Measurements from ENCODE around the gene PRRT4. TPM values are rescaled to one million over a fixed set of nuclear protein-coding genes. Genes with fewer than 3 reads are reported as not detected.

PRRT4 gene
- total and polyA plus RNA-seq, 4 donors, result 0.13 to 0.14 TPM; not detected in 2

GRCh38 chr7:128341733-128342132 lies 19.8 kb downstream of the PRRT4 start:
- H3K27me3 ChIP-seq (ENCODE audit: control insufficient read depth in 4 of 4, insufficient read depth in 4 of 4, low read length in 3 of 4), result no peaks in the 10 kb centered on the region
- H3K27ac ChIP-seq (ENCODE audit: low read depth in 1 of 2, low read length in 2 of 2), result no peak overlapping the region
- H3K9me3 ChIP-seq (ENCODE audit: control insufficient read depth in 4 of 4, low read length in 3 of 4), result no peaks in the 10 kb centered on the region
- peaks cover 6 to 26% (median 20%) of the 10 kb centered on the region in 4 donors for H3K36me3 ChIP-seq (ENCODE audit: control insufficient read depth in 4 of 4, insufficient read depth in 3 of 4, low read depth in 1 of 4, low read length in 3 of 4)
- no peak overlapping the region for H3K9ac ChIP-seq (ENCODE audit: low read depth in 1 of 2, low read length in 2 of 2)
- TF ChIP-seq HNF4G (IDR thresholded peaks at IDR 0.05) (no peak), SP1 (IDR thresholded peaks at IDR 0.05) (no peak), ZBTB33 (IDR thresholded peaks at IDR 0.05) (no peak), YY1 (IDR thresholded peaks at IDR 0.05) (no peak), GABPA (IDR thresholded peaks at IDR 0.05 in 1 of 2, conservative IDR thresholded peaks at IDR 0.05 in 1 of 2) (no peak), FOXA1 (IDR thresholded peaks at IDR 0.05) (no peak), RXRA (IDR thresholded peaks at IDR 0.05) (no peak), TAF1 (conservative IDR thresholded peaks at IDR 0.05) (no peak), NR2F2 (IDR thresholded peaks at IDR 0.05) (no peak), CTCF (IDR thresholded peaks at IDR 0.05; ENCODE audit: low read depth, low read length, missing input control) (no peak)
- H3K4me1 ChIP-seq (ENCODE audit: control insufficient read depth in 4 of 4, insufficient read depth in 4 of 4, low read length in 3 of 4), result peaks cover 2 to 19% (median 13%) of the 10 kb centered on the region in 4 donors
- H3K4me3 ChIP-seq (ENCODE audit: low read depth in 1 of 3, low read length in 3 of 3), result no peak overlapping the region
- DNase-seq (ENCODE audit: low spot score), result no peak
- WGBS, result 93% methylated on average over 6 of the region's 6 CpGs

GRCh38 chr7:128335730-128336129 lies 25.8 kb downstream of the PRRT4 start:
- Histone ChIP-seq H3K4me1 (ENCODE audit: control insufficient read depth in 4 of 4, insufficient read depth in 4 of 4, low read length in 3 of 4) (no peaks in the 10 kb centered on the region), H3K9me3 (ENCODE audit: control insufficient read depth in 4 of 4, low read length in 3 of 4) (no peaks in the 10 kb centered on the region), H3K9ac (ENCODE audit: low read depth in 1 of 2, low read length in 2 of 2) (no peak overlapping the region), H3K36me3 (ENCODE audit: control insufficient read depth in 4 of 4, insufficient read depth in 3 of 4, low read depth in 1 of 4, low read length in 3 of 4) (peaks cover 14 to 69% (median 60%) of the 10 kb centered on the region in 4 donors), H3K27ac (ENCODE audit: low read depth in 1 of 2, low read length in 2 of 2) (no peak overlapping the region), H3K27me3 (ENCODE audit: control insufficient read depth in 4 of 4, insufficient read depth in 4 of 4, low read length in 3 of 4) (no peaks in the 10 kb centered on the region), H3K4me3 (ENCODE audit: low read depth in 1 of 3, low read length in 3 of 3) (no peak overlapping the region)
- 95% methylated on average over 3 of the region's 3 CpGs for WGBS
- TF ChIP-seq NR2F2 (IDR thresholded peaks at IDR 0.05) (no peak), ATF3 (IDR thresholded peaks at IDR 0.05) (no peak), RAD21 (IDR thresholded peaks at IDR 0.05) (no peak)
- DNase-seq (ENCODE audit: low spot score), result no peak

DNA sequence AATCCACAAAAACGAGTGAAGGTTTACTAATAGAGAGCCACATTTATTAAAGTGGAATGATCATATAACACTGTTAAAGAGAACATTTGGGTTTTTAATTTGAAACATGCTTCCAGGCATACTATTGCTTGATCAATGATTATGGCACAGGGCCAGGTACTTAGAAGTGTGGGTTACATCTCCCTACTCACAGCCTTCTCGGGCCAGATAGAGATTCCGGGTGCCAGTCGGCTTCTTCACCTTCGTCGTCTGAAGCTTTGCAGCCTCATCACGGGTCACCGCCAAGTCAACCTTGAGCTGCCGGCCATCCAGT lies 37.2 kb downstream of the PRRT4 start:
- Histone ChIP-seq H3K9ac (ENCODE audit: low read depth in 1 of 2, low read length in 2 of 2) (no peak overlapping the region), H3K9me3 (ENCODE audit: control insufficient read depth in 4 of 4, low read length in 3 of 4) (no peaks in the 10 kb centered on the region), H3K36me3 (ENCODE audit: control insufficient read depth in 4 of 4, insufficient read depth in 3 of 4, low read depth in 1 of 4, low read length in 3 of 4) (peaks cover 1 to 68% (median 43%) of the 10 kb centered on the region in 4 donors), H3K27me3 (ENCODE audit: control insufficient read depth in 4 of 4, insufficient read depth in 4 of 4, low read length in 3 of 4) (no peaks in the 10 kb centered on the region), H3K27ac (ENCODE audit: low read depth in 1 of 2, low read length in 2 of 2) (no peak overlapping the region), H3K4me3 (ENCODE audit: low read depth in 1 of 3, low read length in 3 of 3) (no peak overlapping the region), H3K4me1 (ENCODE audit: control insufficient read depth in 4 of 4, insufficient read depth in 4 of 4, low read length in 3 of 4) (no peaks in the 10 kb centered on the region)
- no peak for DNase-seq (ENCODE audit: low spot score)
- TF ChIP-seq HNF4G (IDR thresholded peaks at IDR 0.05) (no peak), CTCF (IDR thresholded peaks at IDR 0.05; ENCODE audit: low read depth, low read length, missing input control) (no peak)
- WGBS, result 95% methylated on average over 9 of the region's 9 CpGs

All from liver (tissue), 9 donors.